ENCODE results near the gene MAB21L2.

Gene MAB21L2

DNA sequence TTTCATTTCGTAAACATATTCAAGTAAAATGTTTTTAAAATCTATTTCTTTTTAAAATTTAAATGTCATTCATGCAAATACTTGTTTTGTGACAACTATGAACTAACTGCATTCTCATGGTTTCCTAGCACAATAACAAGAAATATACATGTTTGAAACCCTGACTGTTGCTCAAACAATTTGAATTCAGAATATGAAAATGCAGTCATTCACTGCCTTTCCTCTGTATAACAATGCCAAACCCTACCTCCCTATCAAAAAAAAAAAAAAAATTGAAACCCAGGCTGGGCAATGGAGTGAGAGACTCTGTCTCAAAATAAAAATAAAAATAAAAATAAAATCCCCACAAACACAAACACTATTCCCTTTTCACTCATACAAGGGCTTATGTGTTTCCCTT is 42.1 kb downstream of the MAB21L2 start:
- DNase-seq: no peak

DNA sequence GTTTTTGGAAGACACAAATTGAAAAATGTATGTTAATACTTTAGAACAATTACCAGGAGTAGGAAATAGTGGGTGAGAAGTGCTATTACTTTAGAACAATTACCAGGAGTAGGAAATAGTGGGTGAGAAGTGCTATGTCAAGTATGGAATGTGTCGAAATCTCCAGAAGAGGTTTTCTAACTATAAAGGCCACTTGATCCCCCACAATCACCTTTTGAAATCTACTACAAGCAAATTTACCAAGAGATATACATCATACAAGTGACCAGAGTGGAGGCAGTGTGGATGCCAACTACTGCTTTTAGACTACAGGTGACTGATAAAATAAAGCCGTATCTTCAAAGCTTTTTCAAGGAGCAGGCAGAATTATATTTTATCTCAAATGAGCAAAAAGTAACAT is 43.1 kb downstream of the MAB21L2 start:
- DNase-seq: no peak

DNA sequence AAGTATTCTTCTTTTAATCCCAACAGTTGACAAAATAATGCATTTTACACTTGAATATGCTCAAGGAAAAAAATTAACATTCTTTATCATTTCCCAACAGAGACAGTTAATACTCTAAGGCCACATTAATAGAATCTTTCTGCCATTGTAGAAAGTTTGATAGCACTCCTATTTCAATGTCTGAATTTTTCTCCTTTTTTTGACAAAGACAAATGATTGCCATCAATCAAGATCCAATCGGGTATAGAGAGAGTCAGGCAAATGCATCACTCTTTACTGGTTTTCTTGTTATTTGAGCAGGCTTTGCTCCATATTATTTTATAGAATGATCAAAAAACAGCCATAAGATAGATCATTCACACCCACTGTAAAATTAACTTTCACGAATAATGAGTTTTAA is 46.1 kb downstream of the MAB21L2 start:
- no peak for DNase-seq

DNA sequence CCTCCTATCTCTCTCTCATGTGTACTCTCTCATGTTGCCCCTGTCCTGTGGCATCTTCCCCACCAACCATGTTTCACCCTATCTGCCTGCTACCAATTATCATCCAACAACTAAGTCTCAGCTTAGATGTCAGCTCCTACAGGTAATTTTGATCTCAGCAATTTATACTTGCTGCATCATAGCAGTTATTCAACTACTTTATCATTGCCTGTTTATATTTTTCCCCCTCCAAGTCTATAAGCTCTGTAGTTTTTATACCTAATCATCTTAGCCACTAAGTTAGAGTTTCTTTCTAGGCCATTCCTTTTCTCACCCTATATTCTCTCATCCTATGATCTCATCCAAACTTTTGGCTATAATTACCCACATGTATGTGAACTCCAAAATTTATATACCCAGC is 50.7 kb downstream of the MAB21L2 start:
- DNase-seq: no peak
